HG03108 (cell line): ENCODE results near the gene KCTD16.

Experiments used
- ATAC-seq: cut with Tn5 transposase; IDR thresholded peaks from one replicate; pipeline ENCODE4 v1.9.1; 2021; ENCODE audit warnings: moderate library complexity; ENCODE audit not compliant: unreplicated experiment

The KCTD16 gene

GRCh38 chr5:144206141-144206540, 35.5 kb downstream of the KCTD16 start:
- ATAC-seq = no peak

GRCh38 chr5:144207875-144208444, 37.3 kb downstream of the KCTD16 start:
- no peak for ATAC-seq

GRCh38 chr5:144209361-144209760, 38.7 kb downstream of the KCTD16 start:
- ATAC-seq = no peak

GRCh38 chr5:144210655-144211054, 40.0 kb downstream of the KCTD16 start:
- ATAC-seq = no peak

- no peak for ATAC-seq
Observed at GRCh38 chr5:144219869-144220268, 49.2 kb downstream of the KCTD16 start.

GRCh38 chr5:144227363-144227999, 56.8 kb downstream of the KCTD16 start:
- no peak for ATAC-seq

GRCh38 chr5:144230806-144231205, 60.1 kb downstream of the KCTD16 start:
- no peak for ATAC-seq

- ATAC-seq = no peak
Observed at GRCh38 chr5:144232285-144232684, 61.6 kb downstream of the KCTD16 start.

GRCh38 chr5:144236499-144236898, 65.8 kb downstream of the KCTD16 start:
- ATAC-seq = no peak

GRCh38 chr5:144237851-144238250, 67.2 kb downstream of the KCTD16 start:
- ATAC-seq = no peak

GRCh38 chr5:144247131-144247530, 76.5 kb downstream of the KCTD16 start:
- ATAC-seq = no peak

- no peak for ATAC-seq
Observed at GRCh38 chr5:144248015-144248414, 77.3 kb downstream of the KCTD16 start.

- no peak for ATAC-seq
Observed at GRCh38 chr5:144249755-144250464, 79.2 kb downstream of the KCTD16 start.

GRCh38 chr5:144254552-144254951, 83.9 kb downstream of the KCTD16 start:
- ATAC-seq = no peak

- ATAC-seq = no peak
Observed at GRCh38 chr5:144260121-144260520, 89.4 kb downstream of the KCTD16 start.

- no peak for ATAC-seq
Observed at GRCh38 chr5:144265643-144266247, 95.1 kb downstream of the KCTD16 start.

- ATAC-seq = no peak
Observed at GRCh38 chr5:144267961-144268513, 97.4 kb downstream of the KCTD16 start.

- ATAC-seq = no peak
Observed at GRCh38 chr5:144273232-144274027, 102.8 kb downstream of the KCTD16 start.

- no peak for ATAC-seq
Observed at GRCh38 chr5:144275329-144275728, 104.7 kb downstream of the KCTD16 start.

- ATAC-seq = no peak
Observed at GRCh38 chr5:144276034-144276822, 105.6 kb downstream of the KCTD16 start.
